Activated effector memory CD4-positive, alpha-beta T cell treated with anti-CD3 and anti-CD28 coated beads, Interleukin-2, amount 50 U/mL, for 16 hours (primary cell): ENCODE measurements around the gene UGT1A4.

ENCODE experiments used
- DNase-seq: peaks from one replicate; pipeline ENCODE4 v3.0.0-alpha.2; 2020

The UGT1A4 gene

GRCh38 chr2:233792720-233793119, 74.2 kb downstream of the UGT1A4 start:
- DNase-seq, result no peak

- peak; percentile 49 for DNase-seq
Observed at GRCh38 chr2:233793465-233794127, 75.1 kb downstream of the UGT1A4 start.

DNA sequence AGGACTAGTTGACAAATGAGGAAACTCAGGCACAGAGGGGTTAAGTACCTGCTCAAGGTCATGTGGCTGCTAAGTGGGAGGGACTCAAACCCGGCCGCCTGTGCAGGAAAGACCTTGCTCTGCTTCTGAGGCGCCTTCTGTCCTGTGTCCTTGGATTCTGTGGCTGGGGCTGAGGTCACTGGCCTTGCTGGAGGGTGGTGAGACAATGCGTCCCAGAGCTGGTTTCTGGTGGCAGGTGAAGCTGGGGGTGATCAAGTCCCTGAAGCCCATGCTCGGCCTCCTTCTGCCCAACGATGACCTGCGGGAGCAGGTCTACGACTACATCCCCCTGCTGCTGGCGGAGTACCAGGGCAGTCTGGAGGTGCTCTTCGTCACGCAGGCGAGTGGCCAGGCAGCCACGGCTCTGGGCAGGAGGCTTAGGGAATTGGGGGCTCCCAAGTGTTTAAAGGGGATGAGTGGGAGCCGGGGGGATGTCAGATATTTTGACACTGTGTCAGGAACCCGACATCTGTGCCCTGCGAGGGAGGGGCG, 75.7 kb downstream of the UGT1A4 start:
- DNase-seq, result peak; percentile 57

- no peak for DNase-seq
Observed at GRCh38 chr2:233795735-233796171, 77.2 kb downstream of the UGT1A4 start.

DNA sequence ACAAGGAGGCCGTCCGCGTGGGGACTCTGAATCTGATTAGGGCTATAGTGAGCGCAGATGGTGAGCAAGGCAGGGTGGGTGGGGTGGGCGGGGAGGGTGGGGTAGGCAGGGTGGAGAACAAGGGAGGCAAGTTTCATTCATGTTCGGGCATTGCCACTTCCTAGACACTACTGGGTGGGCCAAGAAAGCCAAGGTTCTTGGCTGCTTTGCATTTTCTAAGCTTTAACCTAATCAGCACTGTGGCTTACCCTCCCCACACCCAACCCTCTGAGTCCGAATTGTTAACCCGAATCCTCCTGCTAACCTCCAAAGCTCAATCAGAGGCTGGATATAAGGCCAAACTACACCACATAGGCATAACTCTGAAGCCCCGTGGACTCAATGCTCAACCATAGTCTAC, 77.7 kb downstream of the UGT1A4 start:
- DNase-seq, result no peak

DNA sequence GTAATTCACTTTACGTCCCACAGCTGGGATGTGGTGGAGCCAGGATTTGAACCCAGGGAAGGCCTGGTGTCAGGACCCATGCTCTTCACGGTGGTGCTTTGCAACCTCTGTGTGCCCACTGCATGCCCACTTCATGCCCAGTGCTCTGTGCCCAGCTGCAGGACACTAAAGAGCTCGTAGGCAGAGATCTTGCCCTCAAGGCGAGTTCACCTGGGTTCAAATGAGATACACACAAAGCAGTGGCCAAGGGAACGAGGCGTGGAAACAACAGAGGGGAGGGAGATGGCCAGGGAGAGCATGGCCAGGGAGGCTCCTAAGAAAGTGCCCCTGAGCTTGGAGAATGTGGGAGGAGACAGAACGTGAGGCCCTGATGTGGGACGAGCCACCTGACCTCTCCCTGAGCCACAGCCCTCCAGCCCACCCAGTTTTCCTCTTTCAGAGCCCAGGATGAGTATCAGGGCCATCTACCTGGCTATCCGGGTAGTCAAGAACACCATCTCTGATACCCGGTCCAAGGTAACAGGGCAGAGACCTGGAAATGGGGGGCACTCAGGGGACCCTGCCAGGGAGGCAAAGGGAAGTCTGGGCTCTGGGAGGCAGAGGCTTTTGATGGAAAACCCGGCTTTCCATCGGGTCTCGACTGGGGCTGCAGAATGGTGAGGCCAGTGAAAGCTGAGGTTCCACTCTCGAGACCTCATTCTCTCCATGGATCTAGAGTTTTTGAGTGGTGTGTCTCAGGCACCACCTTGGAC, 80.0 kb downstream of the UGT1A4 start:
- DNase-seq, result no peak

- DNase-seq, result peak; percentile 53
Observed at GRCh38 chr2:233799087-233799665, 80.6 kb downstream of the UGT1A4 start.

- DNase-seq, result peak; percentile 41
Observed at GRCh38 chr2:233799716-233800115, 81.2 kb downstream of the UGT1A4 start.

GRCh38 chr2:233800208-233800607, 81.7 kb downstream of the UGT1A4 start:
- DNase-seq, result no peak

- DNase-seq, result peak; percentile 55
Observed at GRCh38 chr2:233801357-233802131, 83.0 kb downstream of the UGT1A4 start.

- no peak for DNase-seq
Observed at GRCh38 chr2:233802132-233802815, 83.7 kb downstream of the UGT1A4 start.

DNA sequence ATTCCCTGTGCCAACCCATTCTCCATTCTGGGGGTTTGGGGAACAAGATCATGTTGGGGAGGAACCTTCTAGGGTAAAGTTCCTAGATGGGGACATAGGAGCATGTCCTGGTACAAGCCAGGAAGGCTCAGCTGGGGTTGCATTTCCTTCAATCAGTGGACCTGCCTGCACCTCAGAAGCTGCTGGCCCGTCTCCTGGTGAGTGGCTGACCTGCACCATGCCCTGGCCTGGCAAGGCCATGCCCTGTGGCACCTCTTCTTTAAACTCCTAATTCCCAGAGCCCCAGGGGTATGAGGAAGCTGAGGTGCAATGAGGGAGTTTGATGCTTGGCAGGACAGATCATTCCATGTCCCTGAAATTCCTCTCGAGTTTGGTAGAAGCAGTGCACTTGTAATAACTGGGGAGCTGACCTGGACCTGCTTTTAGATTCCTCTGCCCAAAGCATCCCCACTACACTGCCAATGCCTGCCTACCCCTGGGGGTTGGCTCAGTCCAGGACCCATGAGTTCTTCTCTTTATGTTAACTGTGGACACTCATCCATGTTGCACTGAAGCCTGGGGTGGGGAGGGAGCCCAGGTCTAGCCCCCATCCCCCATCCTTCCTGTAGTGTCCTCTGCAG, 84.9 kb downstream of the UGT1A4 start:
- peak; percentile 42 for DNase-seq

DNA sequence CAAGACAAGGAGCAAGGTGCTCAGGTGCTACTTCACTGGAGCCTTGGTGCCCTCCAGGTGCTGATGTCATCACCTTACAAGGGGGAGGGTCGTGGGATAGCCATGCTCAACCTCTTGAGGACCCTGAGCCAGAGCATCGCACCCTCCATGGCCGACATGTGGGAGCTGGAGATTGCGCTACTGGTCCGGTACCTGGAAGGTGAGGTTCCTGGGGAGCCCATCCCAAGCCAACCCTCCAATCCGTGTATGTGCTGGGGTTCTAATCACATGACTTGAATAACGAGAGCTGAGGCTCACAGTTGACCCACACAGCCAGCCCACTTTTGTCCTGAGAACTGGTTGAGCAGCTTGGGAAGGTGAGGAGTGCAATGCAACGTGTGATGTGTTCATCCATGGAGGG, 85.5 kb downstream of the UGT1A4 start:
- no peak for DNase-seq

DNA sequence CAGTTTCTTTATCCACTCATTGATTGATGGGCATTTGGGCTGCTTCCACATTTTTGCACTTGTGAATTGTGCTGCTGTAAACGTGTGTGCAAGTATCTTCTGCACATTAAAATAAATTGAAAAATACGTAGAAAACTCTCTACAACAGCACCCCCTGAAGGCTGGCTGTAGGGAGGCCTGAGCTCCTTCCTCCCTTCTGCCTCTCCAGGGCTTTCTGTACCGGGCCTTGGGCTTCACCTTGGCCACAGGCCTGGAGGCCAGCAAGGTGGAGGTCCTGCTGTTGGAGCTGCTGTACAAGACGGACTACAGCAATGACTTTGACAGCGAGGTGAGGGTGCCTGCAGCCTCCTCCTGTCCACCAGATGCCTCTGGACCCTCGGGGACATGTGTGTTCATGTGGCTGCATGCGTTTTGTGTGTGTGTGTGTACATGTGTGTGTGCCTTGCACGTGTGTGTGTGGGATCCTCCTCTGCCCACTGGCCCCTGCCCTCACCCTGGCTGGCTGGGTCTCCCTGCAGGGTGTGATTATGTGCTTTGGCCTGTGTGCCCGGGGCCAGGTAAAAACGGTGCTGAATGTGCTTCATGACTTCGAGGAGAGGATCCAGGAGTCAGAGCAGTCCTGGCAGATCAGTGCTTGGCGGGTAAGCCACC, 88.8 kb downstream of the UGT1A4 start:
- peak; percentile 50 for DNase-seq

DNA sequence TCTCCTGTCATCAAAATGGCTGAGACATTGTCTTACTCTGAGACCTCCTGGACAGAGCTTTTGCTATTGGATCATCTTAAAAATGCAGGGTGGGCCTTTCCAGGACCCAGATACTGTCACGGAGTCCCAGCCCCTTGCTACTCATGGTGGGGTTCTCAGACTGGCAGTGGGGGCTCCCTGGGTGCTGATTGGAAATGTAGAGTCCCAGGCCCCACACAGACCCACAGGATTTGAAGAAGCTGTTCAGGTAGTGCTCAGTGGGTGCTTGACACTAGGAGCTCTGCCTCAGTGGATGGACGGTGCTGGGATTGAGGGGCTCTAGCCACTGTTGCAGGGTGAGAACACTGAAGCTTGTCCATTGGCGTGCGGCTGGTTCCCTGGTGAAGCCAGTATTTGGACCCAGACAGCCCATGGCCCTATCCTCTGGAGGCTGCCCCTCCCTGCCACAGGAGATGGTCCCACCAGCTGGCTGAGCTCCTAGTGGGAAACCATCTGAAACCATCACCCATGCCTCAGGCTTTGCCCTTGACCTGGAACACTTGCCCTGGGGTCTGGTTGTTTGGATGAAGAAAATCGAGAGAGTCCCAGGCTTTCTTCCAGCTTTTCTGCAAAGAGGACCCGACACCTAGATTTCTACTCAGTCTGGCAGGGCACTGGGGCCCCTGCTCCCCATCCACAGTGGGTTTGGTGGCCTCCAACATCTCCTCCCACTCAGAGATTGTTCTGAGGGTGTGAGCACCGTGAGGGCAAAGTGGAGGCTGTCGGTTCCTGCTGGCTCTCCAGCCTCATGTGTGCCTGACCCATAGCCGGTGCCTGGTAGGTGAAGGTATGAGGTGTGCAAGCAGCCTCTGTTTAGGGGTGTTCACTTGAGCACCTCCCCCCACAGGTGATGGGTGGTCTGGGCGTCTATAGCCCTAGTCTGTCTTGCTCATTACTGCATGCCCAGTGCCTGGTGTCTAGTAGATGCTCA, 89.7 kb downstream of the UGT1A4 start:
- DNase-seq, result peak; percentile 57

DNA sequence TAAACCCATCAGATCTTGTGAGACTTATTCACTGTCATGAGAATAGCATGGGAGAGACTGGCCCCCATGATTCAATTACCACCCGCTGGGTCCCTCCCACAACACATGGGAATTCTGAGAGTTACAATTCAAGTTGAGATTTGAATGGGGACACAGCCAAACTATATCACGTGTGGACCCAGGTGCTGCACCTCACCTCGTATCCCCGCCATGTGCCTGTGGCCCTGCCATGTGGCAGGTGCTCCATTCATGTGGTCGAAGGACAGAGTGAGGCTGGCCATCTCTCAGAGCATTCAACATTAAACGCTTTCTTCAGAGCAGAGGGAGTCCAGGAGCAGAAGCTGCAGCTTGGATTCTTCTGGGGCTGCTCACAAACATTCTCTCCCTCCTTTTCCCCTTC, 91.8 kb downstream of the UGT1A4 start:
- peak; percentile 43 for DNase-seq

DNA sequence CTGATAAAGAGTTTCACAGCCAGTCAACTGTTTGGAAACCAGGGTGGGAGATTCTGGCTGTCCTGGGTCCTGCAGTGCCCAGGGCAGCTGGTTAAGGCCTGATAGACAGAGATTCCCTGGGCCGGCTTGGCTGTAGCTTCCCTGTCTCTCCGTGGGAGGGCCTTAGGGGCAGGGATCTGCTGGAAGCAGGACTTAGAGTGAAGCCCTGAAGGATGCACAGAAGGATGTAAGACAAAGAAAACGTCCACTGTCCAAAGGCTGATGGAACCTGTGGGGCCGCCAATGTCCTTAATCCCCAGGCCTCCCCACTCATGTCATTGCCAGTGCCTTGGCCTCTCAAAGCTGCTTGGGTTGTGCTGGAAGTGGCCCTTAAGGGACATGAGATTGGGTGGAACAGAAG, 92.6 kb downstream of the UGT1A4 start:
- DNase-seq, result peak; percentile 43

- peak; percentile 37 for DNase-seq
Observed at GRCh38 chr2:233811732-233812131, 93.2 kb downstream of the UGT1A4 start.

- DNase-seq, result peak; percentile 36
Observed at GRCh38 chr2:233813236-233814055, 94.9 kb downstream of the UGT1A4 start.
